GM10248 (cell line): Measurements from ENCODE around the gene RRP9.
"Not testable (repeated sequence)": the region's sequence is repeated elsewhere in the genome, so short reads cannot be mapped to it uniquely, and the experiment has no call there.

Experiments
- CTCF ChIA-PET: fragments of 300-600 bp; sonication (Branson Sonifier 250); formaldehyde crosslinking; extraction: SDS; loops from one replicate; lab custom pipeline; 2021; ENCODE audit warnings: antibody characterized with exemption; lab: Yijun Ruan, JAX
- POLR2A ChIA-PET: fragments of 350-650 bp; sonication (Branson Sonifier 250); formaldehyde crosslinking; extraction: SDS; loops from one replicate; lab custom pipeline; 2020; ENCODE audit warnings: antibody characterized with exemption; lab: Yijun Ruan, JAX
- DNase-seq: peaks from one replicate; pipeline ENCODE4 v3.0.0; 2012; ENCODE audit errors: extremely low spot score
- CTCF ChIP-seq: IDR thresholded peaks from 2 replicates; pipeline ENCODE4 v1.5.1; 2012; ENCODE audit warnings: mild to moderate bottlenecking, low read depth; ENCODE audit errors: extremely low read depth, missing control alignments, control extremely low read depth

Gene RRP9

GRCh38 chr3:51932471-51933370, 9.0 kb downstream of the RRP9 start:
- ChIA-PET CTCF (interaction anchor here (0.9 to 1.1 kb wide), 2 partner anchors 9 to 250 kb away, joined by 3 to 5 read pairs; partner anchors contain the start of gene RRP9), POLR2A (interaction anchor here (1.4 kb wide), 1 partner anchor 9 kb away, joined by 4 read pairs; the partner anchor contains the start of gene RRP9)
- no peak for DNase-seq
- TF ChIP-seq CTCF, result no peak

DNA sequence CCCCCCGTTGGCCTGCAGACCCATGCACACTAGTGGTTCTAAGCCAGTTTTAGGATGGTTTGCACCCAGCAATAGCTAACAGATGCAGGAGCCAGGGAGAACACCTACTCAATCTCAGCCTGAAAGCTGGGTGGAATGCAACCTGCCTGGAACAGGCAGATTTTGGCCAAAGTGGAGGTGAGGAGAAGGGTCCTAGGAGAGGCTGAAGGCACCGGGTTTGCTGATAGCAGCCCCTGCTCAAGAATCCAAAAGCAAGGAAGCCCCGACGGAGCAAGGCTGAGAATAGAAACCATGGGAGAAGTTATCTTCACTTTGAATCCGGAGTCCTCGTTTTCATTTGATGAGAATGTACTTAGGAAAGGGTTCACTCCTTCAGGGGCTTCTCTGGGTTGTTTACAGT, 9.9 kb downstream of the RRP9 start:
- ChIA-PET CTCF (interaction anchor here (1.1 kb wide), 1 partner anchor 10 kb away, joined by 5 read pairs; the partner anchor contains the start of gene RRP9), POLR2A (no interaction called here)
- no peak for DNase-seq
- no peak for TF ChIP-seq CTCF

GRCh38 chr3:51930439-51930838, 11.3 kb downstream of the RRP9 start:
- POLR2A ChIA-PET, result no interaction called here
- no peak for TF ChIP-seq CTCF
- CTCF ChIA-PET, result interaction anchor here (1.0 to 1.8 kb wide), 2 partner anchors 11 to 18 kb away, joined by 3 to 4 read pairs; partner anchors contain the start of gene RRP9
- DNase-seq, result no peak

- ChIA-PET POLR2A (interaction anchor here (0.6 kb wide), 1 partner anchor 17 kb away, joined by 3 read pairs; no protein-coding TSS in a partner anchor), CTCF (interaction anchor here (1.8 kb wide), 1 partner anchor 12 kb away, joined by 4 read pairs; the partner anchor contains the start of gene RRP9)
- DNase-seq, result peak; percentile 20
- TF ChIP-seq CTCF, result no peak
These were observed 12.2 kb downstream of the RRP9 start for GRCh38 chr3:51929420-51930003.

DNA sequence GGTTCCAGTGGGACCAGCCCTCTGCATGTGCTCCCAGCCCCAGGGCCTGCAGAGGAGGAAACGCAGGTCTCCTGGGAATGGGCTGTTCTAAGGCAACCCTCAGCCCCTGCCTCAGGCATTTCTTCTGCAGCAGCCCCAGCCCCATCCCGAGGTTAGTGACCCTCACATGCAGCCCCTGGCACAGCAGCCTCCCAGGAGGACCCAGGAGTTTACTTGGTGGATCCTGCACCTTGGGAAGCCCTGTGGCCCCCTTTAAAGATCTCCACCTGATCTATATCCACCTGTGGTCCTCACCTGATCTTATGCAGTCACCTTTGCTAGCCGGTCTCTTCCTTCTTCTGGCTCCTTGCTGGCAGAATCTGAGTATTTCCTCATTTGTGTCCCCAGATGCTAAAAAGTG, 12.7 kb downstream of the RRP9 start:
- not testable (repeated sequence) for DNase-seq
- CTCF ChIA-PET, result interaction anchor here (1.8 kb wide), 1 partner anchor 13 kb away, joined by 4 read pairs; the partner anchor contains the start of gene RRP9
- POLR2A ChIA-PET, result interaction anchor here (0.6 kb wide), 1 partner anchor 17 kb away, joined by 3 read pairs; no protein-coding TSS in a partner anchor

- no peak for DNase-seq
- no peak for TF ChIP-seq CTCF
- CTCF ChIA-PET, result interaction anchor here (2.1 kb wide), 1 partner anchor 14 kb away, joined by 6 read pairs; the partner anchor contains the start of genes PARP3 and RRP9
- POLR2A ChIA-PET, result no interaction called here
These were observed 13.3 kb downstream of the RRP9 start for GRCh38 chr3:51928438-51928837.
